Body of pancreas (tissue), 4 donors: ENCODE measurements around the gene AMELX.

Experiments
- CTCF ChIP-seq, 7 experiments: fragments of 450-650 bp in 4 of 7; fragments of 200-600 bp in 3 of 7; sonication (generic) in 3 of 7; IDR thresholded peaks; one replicate each; pipeline ENCODE4 v1.5.1; 2016 to 2019; ENCODE audit warnings: antibody characterized with exemption in 7 of 7
- POLR2A ChIP-seq, 3 donors: fragments of 450-650 bp; IDR thresholded peaks; one replicate each; pipeline ENCODE4 v1.6.1; 2016; ENCODE audit warnings: antibody characterized with exemption in 3 of 3, mild to moderate bottlenecking in 2 of 3

GRCh38 chrX:11272290-11272689, 20.9 kb upstream of the AMELX start:
- no peak for TF ChIP-seq CTCF (IDR thresholded peaks at IDR 0.05)
- no peak for TF ChIP-seq POLR2A (IDR thresholded peaks at IDR 0.05)
